ENCODE results near the gene TSHZ2. TPM values are rescaled to one million over a fixed set of nuclear protein-coding genes. Genes with fewer than 3 reads are reported as not detected.

TSHZ2 gene
- total and polyA plus RNA-seq, 2 of the 4 experiments (the other 2 are of a cell fraction) = under 0.01 to 0.02 TPM

DNA sequence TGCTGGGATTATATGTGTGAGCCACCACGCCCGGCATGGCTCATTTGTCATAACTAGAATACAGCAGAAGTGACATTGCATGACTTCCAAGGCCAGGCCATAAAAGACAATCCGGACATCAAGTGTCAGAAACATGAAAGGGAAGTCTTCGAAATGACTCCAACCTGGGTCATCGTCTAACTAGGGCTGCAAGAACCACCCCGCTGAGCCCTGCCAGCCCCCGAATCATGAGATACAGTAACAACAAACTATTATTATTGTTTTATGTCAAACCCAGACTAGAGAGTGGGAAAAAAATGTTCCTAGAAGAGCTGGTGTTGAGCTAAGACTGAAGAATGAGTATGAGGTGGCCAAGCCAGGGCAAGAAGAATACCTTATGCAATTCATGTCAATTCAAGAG, 561.9 kb downstream of the TSHZ2 start:
- no peak overlapping the region for H3K4ac ChIP-seq (ENCODE audit: low read depth, low read length)
- BruUV-seq (replicated peaks) = no TSS peak
- no peak overlapping the region for H2AK9ac ChIP-seq (replicated peaks; ENCODE audit: low read depth, low read length, poor library complexity)
- H3K27me3 ChIP-seq (ENCODE audit: control insufficient read depth, insufficient read depth, low read length) = peaks cover 2% of the 10 kb centered on the region
- H2BK5ac ChIP-seq (ENCODE audit: low read depth, low read length, poor library complexity, severe bottlenecking) = no peak overlapping the region
- no peaks in the 10 kb centered on the region for H3K79me1 ChIP-seq (ENCODE audit: low read depth in 1 of 2, low read length in 2 of 2)
- no peak overlapping the region for H3K9ac ChIP-seq (ENCODE audit: low read depth, low read length)
- H3K14ac ChIP-seq (replicated peaks; ENCODE audit: low read depth, low read length) = no peak overlapping the region
- TF ChIP-seq RCOR1 (IDR thresholded peaks at IDR 0.05; ENCODE audit: insufficient replicate concordance, low read length) (no peak), CHD1 (IDR thresholded peaks at IDR 0.05; ENCODE audit: low read depth, low read length) (no peak), MAZ (IDR thresholded peaks at IDR 0.05; ENCODE audit: borderline replicate concordance, low read depth, low read length) (no peak), CEBPB (IDR thresholded peaks at IDR 0.05; ENCODE audit: low read depth, low read length) (no peak), RAD21 (IDR thresholded peaks at IDR 0.05; ENCODE audit: low read length) (no peak), BHLHE40 (IDR thresholded peaks at IDR 0.05; ENCODE audit: low read depth, low read length) (no peak), SMC3 (IDR thresholded peaks at IDR 0.05; ENCODE audit: low read depth, low read length) (no peak), POLR2A (IDR thresholded peaks at IDR 0.05; ENCODE audit: low read depth, low read length) (no peak)
- TF ChIP-seq, protein P1, sequence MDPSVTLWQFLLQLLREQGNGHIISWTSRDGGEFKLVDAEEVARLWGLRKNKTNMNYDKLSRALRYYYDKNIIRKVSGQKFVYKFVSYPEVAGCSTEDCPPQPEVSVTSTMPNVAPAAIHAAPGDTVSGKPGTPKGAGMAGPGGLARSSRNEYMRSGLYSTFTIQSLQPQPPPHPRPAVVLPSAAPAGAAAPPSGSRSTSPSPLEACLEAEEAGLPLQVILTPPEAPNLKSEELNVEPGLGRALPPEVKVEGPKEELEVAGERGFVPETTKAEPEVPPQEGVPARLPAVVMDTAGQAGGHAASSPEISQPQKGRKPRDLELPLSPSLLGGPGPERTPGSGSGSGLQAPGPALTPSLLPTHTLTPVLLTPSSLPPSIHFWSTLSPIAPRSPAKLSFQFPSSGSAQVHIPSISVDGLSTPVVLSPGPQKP (IDR thresholded peaks at IDR 0.05; ENCODE audit: borderline replicate concordance, low read depth, low read length) = no peak
- no peak overlapping the region for H4K5ac ChIP-seq (ENCODE audit: low read depth, low read length)
- no peak overlapping the region for H3K4me2 ChIP-seq (ENCODE audit: low read depth, low read length)
- no peak overlapping the region for H2BK20ac ChIP-seq (ENCODE audit: low read depth, low read length)
- no peak overlapping the region for H4K91ac ChIP-seq (ENCODE audit: insufficient read depth, low read depth, low read length)
- H2BK120ac ChIP-seq (ENCODE audit: low read depth, low read length) = no peak overlapping the region
- 81% methylated on average over 4 of the region's 7 CpGs; no CpG with 5 or more reads in 1 of the 2 experiments for WGBS, 2 experiments (ENCODE audit: extremely low coverage in 2 of 2, insufficient read length in 1 of 2)
- no peak for ATAC-seq (ENCODE audit: low read depth)
- no peak overlapping the region for H2AFZ ChIP-seq (replicated peaks; ENCODE audit: low read length, poor library complexity)
- dilution Hi-C loops (cut with HindIII; ENCODE audit: low sequenced_read_pairs, unreplicated experiment) = no loop called here
- no peak for DNase-seq
- no peaks in the 10 kb centered on the region for H3K9me1 ChIP-seq (ENCODE audit: insufficient read depth, low read length)
- no peak overlapping the region for H3K4me3 ChIP-seq (ENCODE audit: insufficient read depth, low read depth, low read length)
- H2AK5ac ChIP-seq (ENCODE audit: low read depth, low read length) = no peak overlapping the region
- H3K18ac ChIP-seq (ENCODE audit: low read depth, low read length) = no peak overlapping the region
- no peak overlapping the region for H3K27ac ChIP-seq (ENCODE audit: insufficient read depth, low read length)
- H3K36me3 ChIP-seq (ENCODE audit: control insufficient read depth, insufficient read depth, low read length) = no peaks in the 10 kb centered on the region
- H3K9me3 ChIP-seq (ENCODE audit: control insufficient read depth, insufficient read depth, low read length) = no peaks in the 10 kb centered on the region
- no peaks in the 10 kb centered on the region for H4K20me1 ChIP-seq (ENCODE audit: insufficient read depth, low read length)
- no peak overlapping the region for H2BK15ac ChIP-seq (ENCODE audit: low read depth, low read length)
- intact Hi-C loops (cut with micrococcal nuclease) = no loop called here
- no peak overlapping the region for H4K8ac ChIP-seq (ENCODE audit: low read depth in 2 of 2, low read length in 2 of 2)
- no peak overlapping the region for H3K56ac ChIP-seq (ENCODE audit: extremely low read depth, insufficient read depth, low read length)
- in situ Hi-C loops (cut with MboI; ENCODE audit: low sequenced_read_pairs) = no loop called here
- ChIA-PET CTCF (no interaction called here), POLR2A (ENCODE audit: unreplicated experiment) (no interaction called here)
- no peaks in the 10 kb centered on the region for H3K4me1 ChIP-seq (ENCODE audit: control insufficient read depth, insufficient read depth, low read length)
- no peak overlapping the region for H3K23ac ChIP-seq (ENCODE audit: low read depth, low read length)

Data from IMR-90 (cell line).